Hematopoietic multipotent progenitor cell treated with erythropoietin and hydrocortisone succinate and interleukin-3 and kit ligand, for 4 days (in vitro differentiated cells): ENCODE data around the gene MFRP.

ENCODE experiments used
- DNase-seq: peaks from one replicate; pipeline ENCODE4 v3.0.0-alpha.2; 2015

Gene MFRP

DNA sequence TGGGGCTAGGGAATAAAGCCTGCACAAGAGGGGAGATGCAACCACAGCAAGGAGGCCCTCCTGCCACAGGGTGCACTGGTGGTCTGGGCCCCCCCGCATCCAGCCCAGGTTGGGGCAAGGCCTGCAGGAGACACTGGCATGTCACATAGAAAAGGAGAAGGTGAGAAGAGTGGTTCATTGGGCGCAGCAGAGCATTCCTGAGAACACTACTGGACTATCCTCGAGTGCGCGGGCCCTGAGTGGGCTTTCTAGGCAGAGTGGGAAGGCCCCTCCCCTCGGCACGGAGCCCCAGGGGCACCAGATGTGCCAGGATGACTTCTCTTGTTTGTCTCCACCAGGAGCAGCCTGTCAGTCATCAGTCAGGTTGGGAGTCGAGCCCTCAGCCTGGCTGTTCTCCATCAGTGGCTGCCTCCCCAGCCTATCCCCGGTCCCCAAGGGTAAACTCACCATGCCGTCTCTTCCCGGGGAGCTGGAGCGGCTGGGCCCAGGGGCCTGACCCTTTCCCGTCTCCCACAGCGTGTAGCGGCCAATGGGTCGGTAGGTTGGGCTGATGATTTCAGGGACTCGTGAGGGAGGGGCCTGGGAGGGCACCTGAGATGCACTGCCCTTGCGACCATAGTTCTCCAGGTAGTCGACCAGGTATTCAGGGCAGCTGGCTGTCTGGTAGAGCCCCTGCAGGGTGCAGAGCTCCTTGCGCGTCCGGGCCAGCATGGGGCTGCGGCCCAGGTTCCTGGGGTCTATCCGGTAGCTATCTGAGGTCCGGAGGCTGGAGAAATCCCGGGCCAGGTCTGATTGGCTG is 26.0 kb upstream of the MFRP start:
- DNase-seq = no peak

DNA sequence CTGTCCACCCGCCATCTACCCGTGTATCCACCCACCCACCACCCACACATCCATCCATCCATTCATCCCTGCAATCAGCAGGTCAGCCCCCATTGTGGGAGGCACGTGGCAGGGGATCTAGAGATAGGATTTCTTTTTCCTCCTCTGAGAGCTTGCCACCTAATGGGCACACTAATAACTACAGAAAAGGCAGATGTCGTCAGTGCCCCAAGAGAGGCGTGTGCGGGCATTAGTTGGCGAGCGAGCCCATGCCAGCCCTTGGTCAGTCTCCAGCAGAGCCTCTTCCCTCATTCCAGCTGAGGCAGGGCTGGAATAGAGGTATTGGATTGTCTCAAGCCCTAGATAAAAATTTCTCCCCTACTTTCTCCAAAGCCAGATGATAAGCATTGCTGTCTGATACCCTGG is 25.3 kb upstream of the MFRP start:
- DNase-seq = peak; percentile 48

DNA sequence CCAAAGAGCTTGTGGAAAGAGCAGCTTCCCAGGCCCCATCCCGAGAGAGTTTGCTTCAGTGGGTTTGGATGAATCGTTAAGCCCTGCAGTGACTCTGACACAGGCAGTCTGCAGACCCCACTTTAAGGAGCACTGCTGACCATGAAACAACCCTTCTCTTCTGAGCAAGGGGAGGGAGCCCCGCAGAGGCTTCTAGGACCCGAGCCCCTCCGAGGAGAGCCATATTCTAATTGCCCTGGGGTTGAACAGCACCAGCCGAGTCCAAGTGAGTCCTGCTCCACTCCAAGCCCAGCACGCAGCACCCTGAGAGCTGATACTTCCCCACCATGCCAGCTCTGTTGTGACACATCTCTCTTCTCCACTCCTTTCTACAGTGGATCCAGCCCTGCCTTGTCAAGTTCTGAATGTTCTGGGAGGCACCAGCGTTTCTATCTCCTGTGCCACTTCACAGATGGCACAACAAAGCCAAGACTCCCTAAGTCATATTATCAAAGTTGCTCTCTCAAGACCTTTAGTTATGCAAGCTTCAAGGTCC is 24.6 kb upstream of the MFRP start:
- no peak for DNase-seq

DNA sequence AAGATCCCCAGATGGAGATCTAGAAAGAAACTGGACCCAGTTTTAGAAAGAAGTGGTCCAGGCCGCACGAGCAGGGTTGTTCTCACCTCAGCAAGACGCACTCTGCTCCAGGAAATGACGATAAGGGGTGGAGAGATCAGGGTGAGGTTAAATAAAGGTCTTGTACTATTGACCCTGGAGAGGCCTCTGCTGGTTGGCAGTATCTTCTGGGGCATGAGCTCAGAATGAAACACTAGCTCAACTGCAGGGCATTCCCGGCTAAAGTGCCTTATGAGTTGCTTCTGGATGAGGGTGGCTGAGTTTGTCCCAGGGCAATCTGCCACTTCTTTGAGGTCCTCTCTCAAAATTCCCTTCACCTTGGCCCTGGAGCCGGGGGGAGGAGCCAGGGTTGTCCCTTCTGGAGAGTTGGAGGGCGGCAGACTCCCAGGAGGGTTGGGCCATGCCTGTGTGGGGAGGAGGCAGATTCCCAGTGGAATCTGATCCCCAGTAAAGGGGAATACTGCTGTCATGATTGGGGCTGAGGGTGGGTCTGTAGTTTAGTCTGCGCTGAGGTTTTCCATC is 24.1 kb upstream of the MFRP start:
- DNase-seq = no peak

DNA sequence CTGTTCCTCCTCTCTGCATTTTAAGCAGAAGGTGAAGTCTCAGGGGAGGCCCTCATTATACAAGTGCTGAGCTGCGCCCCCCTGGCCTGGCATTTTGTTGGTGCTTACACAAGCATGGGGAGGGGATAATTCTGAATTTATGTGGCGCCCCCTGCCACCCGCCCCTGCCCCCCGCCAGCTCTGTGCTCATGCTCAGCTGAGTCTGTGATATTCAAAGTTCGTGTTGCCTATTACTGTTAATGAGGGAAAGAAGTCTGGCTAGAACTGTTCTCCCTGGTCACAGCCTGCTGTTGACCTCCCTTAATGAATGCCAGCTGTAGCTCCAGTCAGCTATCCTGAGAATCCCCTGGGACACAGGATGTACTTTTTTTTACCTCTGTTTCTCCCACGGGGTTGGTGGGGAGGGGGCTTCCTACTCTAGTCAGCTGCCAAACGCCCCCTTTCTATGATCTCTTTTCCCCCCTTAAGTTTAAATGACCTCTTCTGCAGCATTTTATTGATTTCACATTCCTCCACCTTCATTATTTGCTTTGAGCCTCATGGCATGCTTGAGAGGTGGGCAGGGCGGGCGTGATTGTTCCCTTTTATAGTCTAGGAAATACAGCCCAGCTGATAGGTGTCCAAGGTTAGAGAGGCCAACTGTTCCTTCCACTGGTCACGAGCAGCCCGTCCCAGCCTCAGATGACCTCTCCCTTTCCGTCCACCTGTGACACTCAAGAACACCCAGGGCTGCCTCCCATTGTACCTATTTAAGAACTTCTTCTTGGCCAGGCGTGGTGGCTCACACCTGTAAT is 22.8 kb upstream of the MFRP start:
- no peak for DNase-seq

DNA sequence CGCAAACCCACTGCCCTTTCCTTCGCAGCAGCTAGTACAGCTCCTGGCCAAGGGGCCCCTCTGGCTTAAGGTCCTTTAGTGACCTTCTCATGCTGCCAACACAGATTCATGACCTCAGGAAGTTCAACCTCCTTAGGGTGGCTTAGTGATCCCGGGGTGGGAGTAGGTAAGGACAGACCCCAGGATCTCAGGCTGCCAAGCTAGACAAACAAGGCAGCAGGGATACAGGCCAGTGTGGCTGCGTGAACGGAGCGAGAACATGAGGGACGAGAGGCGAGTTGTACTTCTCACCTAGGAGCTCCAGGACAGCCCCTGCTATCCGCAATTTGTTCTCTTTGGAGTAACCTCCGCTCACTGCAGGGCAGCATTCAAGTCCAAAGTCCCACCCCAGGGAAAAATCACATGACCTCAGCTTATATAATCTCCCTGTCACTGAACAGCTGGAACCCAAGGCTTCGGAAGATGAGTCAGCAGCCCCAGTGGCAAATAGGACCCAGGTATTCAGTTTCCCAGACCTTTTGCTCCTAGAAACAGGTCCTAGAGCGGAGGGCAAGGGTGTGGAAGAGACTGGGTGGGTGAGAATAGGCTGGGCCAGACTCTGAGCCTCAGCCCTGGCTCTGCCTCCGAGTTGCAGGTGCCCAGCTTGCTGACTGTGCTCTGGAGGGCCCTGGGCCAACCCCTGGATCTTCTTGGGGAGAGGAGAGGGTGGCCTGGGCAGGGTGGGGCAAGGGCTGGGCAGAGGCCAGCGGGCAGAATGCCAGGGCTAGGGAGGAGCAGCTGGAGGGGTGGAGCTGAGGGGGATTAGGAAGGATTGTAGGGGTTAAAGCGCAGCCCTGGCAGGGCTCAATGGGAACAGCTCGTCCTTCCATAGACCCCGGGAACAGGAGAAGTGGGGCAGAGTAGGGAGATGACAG is 21.9 kb upstream of the MFRP start:
- DNase-seq = no peak

DNA sequence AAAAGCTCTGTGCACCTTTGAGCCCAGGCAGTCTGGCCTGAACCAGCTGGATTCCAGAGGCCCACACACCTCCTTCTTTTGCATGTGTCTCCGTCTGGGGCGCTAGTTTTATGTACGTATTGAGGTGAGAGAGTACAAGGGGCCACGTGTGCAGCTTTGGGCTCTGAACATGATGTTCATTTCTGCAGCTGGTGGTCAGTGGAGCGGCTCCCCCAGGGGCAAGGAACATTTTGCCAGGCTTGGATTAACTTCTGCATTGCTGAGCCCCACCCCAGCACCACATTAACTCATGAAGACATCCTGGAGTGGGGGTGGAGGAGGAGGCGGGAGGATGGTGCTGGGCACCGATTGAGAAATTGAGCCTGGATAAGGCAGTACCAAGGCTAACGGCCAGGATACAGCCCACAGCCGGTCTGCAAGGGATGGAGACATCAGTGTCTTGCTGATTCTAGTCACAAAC is 21.2 kb upstream of the MFRP start:
- no peak for DNase-seq

DNA sequence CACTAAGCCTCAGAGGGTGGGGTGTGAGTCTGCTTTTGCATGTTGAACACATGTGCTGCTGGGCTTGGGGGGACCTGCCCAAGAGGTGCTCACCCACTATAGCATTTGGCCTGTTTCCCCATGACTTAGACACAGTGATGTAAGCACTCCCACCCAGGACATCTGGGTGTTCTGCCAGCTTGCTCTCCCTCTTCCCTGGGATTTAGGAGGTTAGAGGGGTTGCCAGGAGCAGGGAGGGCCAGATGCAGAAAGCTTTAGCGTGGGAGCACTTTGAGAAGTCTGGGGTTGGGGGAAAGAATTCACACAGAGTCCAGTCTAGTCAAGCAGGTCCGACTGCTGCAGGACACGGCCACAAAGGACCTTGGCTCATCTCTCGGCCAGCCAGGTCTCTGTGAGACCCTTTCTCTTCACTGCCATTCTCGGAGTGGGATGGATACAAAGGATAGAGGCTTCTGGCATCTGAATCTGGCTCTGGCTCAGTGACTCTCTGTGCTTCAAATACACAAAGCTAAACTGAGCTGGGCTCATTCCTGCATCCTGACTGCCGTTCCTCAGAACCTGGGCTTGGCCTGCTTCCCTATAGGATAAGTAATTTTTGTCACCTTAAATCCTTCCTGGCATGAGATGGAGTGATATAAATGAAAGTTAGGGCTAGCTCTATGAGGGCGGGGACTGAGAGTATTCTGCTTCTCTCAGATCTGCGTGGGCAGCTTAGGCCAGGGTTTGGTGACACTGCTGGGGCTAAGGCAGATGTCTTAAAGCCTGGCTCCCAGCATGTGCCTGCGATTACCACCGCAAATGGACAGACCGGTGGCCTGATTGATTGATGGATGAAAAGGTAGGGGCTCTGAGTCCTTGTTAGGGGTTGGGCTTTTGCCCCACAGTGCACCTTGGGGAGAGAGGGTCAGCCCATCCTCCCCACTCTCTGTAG is 20.4 kb upstream of the MFRP start:
- DNase-seq = no peak

DNA sequence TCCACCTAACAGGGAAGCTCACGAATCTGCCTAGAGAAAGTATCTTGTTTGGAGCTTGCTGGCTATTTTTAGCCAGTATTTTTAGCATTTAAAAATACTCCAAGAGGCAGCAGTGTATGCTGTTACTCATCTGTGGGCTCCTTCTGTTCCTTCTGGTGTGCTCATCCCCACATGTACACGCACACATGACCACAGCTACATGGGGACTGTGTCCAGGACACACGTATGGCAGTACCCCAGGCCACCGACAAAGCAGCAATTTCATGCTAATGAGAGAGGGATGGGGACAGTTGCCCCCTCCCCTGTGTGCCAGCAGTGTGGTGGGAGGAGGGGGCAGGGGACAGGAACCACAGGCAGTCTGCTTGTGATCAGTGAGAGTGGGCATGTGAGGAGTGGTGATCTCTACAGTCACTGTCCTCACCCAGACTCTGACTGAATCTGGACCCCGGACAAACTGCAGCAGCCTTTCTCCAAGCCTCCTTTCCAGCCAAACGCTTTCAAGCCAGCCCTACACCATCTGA is 18.6 kb upstream of the MFRP start:
- no peak for DNase-seq

DNA sequence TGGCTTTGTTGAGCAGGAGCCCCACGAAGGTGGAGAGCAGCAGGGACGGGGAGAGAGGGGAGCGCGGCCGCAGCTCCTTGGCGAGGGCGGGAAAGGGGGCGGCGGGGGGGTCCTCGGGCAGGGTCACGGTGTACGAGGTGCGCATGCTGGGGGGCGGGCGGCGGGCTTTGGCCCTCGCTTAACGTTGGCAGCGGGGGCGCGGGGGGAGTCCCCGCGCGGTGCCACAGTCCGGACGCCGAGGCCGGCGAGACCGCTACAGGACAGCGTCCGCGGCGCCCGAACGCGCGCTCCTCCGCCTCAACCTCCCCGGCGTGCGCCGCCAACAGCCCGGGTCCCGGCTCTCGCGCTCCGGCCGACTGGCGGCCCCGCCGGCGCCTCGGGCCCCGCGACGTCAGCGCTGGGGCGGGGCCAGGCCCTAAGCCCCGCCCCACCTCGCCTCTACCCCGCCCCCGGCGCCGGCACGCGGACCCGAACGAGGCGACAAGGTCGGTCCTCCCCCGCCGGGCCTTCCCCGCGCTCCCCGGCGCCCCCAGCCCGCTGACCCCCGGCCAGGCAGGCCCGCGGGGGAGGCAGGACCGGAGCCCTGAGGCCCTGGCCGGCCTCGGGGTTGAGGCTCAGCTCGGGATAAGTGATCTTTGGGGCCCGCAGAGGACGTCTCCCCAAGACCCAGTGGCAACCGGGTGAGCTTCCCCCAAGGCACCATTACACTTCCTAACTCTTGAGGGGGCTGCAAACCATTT is 17.5 kb upstream of the MFRP start:
- peak; percentile 61 for DNase-seq

DNA sequence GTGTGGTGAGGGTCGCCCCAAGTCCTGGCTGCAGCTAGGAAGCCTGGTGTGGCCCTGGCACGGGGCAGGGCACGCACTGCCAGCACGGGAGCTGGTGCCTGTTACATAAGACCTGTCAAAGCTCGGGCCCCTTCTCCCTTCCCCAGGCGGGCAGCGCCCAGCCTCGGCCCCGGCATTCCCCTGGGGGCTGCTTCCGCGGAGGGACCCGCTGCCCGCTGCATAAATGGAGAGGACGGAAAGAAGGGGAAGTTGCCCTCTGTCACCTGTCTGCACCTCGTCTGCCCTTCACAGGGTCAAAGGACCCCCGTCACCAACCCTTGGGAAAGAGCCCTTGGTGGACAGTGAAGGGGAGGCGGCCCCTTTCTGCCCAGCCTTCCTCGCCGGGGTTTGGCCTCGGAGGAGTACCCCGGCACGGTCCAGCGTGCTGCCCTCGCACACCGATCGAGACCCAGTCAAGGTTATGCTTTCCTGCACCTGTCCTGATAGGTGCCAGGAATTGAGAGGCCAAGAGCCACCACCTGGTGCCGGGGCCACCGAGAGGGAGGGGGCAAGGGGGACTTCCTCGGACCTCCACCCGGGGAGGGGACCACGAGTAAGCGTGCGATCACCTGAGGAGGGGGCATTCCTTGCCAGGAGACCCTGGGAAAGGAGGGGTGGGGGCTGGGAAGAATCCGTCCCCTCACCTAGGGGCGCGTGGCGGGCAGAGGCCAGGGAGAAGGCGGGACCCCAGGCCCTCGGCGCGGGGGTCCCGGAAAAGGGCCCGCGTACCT is 16.8 kb upstream of the MFRP start:
- DNase-seq = no peak

DNA sequence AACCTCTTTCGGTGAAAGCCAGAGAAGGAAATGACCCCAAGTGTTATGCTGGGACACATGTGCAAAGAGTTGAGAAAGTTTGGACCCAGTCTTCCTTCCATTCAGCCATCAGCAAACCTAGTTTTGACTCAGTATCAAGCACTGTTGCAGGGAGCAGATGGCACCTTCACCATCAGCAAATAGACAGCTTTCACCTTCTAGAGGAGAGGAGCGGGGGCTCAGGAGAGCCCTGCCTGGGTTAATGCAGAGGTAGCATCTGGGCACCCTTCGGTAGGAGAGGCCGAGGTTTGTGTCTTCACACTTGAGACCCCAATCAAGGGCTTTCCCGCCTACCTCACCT is 16.2 kb upstream of the MFRP start:
- no peak for DNase-seq

DNA sequence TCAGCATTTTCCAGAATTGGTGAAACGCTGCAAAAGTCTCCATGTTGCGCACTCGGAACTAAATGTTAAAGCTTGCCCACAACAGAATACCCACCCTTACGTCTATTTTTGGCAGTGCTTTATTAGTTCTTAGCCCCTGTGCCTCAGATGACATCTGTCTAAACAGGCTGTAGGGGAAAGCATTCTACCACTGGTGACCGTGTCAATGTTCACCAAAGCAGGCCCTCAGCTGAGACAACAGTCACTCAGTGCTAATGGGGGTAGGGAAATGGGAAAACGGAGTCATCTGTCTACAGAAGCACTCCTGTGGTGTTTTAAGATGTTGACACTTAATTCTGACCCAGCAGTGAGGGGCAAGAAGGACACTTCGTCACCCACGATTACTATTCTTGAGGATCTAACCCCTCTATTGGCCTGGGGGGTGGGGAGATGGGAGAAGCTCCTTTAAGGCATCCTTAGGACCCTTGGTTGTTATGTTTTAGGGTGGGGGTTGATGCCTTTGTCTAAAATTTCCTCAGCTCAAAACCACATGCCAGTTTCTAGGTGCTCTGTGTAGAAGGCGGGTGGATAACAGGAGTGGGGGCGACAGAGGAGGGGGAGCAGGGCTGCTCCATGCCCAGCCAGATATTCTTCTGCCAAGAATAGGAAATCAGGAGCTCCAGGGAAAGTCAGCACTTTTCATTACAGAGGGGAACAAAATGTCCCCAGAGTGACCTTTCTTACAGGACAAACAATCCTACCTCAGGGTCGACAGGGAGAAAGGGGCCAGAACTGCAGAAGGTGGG is 15.6 kb upstream of the MFRP start:
- DNase-seq = no peak

DNA sequence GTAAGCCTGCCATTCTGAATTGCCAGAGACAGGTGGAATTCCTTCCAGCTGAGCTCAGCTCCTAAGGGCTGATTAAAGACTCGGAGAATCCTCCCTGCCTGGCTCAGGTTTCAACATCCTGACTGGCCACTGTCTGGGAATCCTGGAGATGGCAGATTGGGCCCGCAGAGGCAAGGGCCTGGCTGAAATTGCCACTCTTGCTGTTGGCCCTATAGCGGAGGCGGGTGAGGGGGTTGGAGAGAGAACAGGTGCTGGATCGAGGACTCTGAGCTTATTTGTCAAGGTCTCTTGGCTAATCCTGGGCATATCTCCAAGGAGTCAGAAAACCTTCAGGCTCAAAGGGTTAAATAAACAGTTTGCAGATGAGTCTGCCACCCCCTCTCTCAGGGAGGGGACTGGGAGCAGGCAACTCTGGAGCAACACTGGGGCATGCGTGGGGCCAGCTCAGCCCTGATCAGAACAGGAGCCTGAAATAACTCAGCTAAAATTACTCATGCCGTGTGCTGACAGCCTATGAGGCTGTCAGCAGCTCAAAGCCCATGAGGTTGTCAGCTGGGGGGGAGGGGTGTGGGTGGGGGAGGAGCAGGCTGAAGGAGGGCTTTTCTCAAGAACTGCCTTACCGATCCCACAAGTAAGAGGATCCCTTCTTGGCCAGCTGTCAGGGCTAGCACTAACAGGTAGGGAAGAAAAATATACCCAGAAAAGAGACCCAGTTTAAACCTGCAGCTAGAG is 14.7 kb upstream of the MFRP start:
- no peak for DNase-seq

DNA sequence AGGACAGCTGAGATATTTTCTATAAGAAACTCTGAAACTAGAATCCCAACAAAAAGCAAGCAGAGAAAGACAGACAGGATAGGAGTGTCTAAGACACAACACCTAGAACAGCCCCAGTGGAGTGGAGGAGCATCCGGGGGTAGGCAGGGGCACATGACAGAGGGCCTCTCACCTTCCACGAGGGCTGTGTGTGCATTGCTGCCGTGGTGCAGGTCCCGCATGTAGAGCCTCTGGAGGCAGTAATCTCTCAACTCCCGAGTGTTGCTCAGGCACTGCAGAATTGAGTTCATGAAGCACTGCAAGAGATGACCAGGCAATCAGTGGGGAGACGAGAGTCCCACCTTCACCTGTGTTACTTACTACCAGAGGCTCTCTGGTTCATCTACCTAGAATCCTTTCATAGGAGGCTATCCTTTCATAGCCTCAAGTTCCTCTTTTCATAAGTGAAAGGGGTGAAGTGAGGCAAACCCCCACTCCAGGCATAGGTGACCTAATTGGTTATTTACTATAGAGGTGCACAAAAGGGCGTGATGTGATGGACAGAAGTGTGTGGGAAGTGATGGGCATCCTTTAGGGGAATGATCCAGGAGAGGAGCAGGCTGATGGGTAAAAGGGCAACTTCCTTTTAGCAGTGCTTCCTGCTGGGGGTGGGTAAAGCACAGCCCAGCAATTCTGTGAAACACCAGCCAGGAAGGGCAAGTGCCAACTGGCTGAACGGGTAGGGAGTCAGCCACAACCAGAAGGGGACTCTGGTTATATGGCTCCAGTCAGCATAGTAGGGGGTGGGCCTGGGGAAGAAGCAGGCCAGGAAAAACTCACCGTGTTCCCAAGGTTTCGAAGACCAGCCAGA is 13.1 kb upstream of the MFRP start:
- no peak for DNase-seq

DNA sequence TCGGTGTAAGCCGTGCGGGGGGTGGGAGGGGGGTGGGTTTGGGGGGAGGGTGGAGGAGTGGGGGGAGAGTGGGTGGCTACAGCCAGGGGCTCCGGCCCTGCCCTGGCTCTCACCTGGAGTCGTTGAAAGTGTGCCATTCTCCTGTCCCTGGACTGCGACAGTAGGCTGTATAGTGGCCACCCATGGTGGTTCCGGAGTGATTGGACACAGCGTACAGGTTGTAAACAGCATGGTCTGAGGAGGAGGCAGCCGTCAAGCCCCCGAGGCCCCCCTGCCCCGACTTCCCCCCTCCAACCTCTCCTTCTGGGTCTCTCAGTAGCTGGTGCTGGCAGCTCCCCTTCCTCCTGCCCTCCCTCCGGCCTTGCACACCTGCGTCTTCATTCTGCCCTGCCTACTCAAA is 10.6 kb upstream of the MFRP start:
- DNase-seq = no peak

DNA sequence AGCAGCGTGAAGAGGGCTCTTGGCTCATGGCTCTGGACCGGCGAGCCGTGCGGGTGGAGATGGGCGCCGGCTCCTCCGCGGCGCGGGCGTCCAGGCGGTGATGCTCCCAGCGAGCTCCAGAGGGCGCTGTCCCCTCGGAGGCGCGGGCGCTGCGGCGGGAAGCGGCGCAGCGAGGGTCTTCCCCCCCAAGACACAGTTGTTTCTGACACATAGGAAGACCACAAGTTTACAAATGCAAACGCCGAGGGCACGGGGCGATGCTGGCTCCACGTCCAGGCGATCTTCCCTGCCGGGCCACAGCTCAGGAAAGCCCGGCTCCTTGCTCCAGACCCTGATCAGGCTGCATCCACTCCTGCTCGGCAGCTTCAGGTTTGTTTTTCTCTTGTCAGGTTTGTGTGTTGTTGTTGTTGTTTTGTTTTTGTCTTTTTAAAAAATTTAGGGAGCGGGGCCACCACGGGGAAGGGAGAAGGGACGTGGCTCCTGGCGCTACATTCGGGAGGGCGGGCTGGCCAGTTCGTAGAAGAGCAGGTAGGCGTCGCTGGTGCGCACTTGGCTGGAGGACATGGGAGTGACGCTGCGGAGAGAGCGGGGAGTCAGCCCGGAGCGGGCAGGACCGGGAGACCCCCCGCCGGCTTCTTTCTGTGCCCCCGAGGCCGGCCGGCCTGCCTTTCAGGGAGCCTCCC is 10.0 kb upstream of the MFRP start:
- peak; percentile 87 for DNase-seq
